Ishikawa (cell line): ENCODE data around the gene ZNF787.

ENCODE experiments used
- CEBPB ChIP-seq: IDR thresholded peaks from 2 replicates; pipeline ENCODE4 v1.6.1; 2012
- CREB1 ChIP-seq: IDR thresholded peaks from 2 replicates; pipeline ENCODE4 v1.6.1; 2012; ENCODE audit warnings: low read depth
- EGR1 ChIP-seq: IDR thresholded peaks from 2 replicates; pipeline ENCODE4 v1.6.1; 2012
- EP300 ChIP-seq: IDR thresholded peaks from 2 replicates; pipeline ENCODE4 v1.6.1; 2012; ENCODE audit warnings: borderline replicate concordance
- FOXM1 ChIP-seq: IDR thresholded peaks from 2 replicates; pipeline ENCODE4 v1.6.1; 2012; ENCODE audit warnings: low read depth, borderline replicate concordance
- NFIC ChIP-seq: IDR thresholded peaks from 2 replicates; pipeline ENCODE4 v1.6.1; 2012
- RAD21 ChIP-seq: IDR thresholded peaks from 2 replicates; pipeline ENCODE4 v1.6.1; 2012; ENCODE audit warnings: low read depth
- TAF1 ChIP-seq: IDR thresholded peaks from 2 replicates; pipeline ENCODE4 v1.6.1; 2012; ENCODE audit warnings: low read depth, mild to moderate bottlenecking
- TCF12 ChIP-seq: IDR thresholded peaks from 2 replicates; pipeline ENCODE4 v1.6.1; 2012; ENCODE audit warnings: low read depth
- TEAD4 ChIP-seq: IDR thresholded peaks from 2 replicates; pipeline ENCODE4 v1.6.1; 2012
- YY1 ChIP-seq: IDR thresholded peaks from 2 replicates; pipeline ENCODE4 v1.6.1; 2012; ENCODE audit warnings: low read depth
- ZBTB7A ChIP-seq: IDR thresholded peaks from 2 replicates; pipeline ENCODE4 v1.6.1; 2012; ENCODE audit warnings: low read depth
- TF ChIP-seq, protein P1 (sequence below): IDR thresholded peaks from 2 replicates; pipeline ENCODE4 v1.6.1; 2012
- TF ChIP-seq, protein P2 (sequence below): IDR thresholded peaks from 2 replicates; pipeline ENCODE4 v1.6.1; 2012
- TF ChIP-seq, protein P3 (sequence below): IDR thresholded peaks from 2 replicates; pipeline ENCODE4 v1.6.1; 2012; ENCODE audit warnings: low read depth, mild to moderate bottlenecking

ZNF787 gene

DNA sequence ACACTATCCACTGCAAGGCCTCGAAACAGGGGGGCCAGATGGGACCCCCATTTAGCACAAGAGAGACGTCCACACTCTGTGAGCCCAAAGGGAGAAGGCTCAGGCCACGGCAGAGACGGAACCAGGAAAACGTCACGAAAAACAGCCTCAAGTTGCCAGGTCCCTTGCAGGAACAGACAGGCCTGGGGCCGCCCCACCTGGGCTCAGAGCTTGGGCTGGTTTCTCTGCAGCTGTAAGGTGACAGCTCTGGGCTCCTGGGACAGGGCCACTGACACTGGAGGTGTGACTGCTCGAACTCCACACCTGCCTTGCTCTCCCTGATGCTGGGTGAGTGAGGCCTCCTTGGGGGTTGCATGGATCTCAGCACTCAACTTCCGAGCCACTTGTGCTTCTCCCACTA is 3.2 kb downstream of the ZNF787 start:
- TF ChIP-seq TEAD4 (no peak), CEBPB (no peak), EGR1 (no peak)
- TF ChIP-seq, protein P1, sequence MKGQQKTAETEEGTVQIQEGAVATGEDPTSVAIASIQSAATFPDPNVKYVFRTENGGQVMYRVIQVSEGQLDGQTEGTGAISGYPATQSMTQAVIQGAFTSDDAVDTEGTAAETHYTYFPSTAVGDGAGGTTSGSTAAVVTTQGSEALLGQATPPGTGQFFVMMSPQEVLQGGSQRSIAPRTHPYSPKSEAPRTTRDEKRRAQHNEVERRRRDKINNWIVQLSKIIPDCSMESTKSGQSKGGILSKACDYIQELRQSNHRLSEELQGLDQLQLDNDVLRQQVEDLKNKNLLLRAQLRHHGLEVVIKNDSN = no peak

DNA sequence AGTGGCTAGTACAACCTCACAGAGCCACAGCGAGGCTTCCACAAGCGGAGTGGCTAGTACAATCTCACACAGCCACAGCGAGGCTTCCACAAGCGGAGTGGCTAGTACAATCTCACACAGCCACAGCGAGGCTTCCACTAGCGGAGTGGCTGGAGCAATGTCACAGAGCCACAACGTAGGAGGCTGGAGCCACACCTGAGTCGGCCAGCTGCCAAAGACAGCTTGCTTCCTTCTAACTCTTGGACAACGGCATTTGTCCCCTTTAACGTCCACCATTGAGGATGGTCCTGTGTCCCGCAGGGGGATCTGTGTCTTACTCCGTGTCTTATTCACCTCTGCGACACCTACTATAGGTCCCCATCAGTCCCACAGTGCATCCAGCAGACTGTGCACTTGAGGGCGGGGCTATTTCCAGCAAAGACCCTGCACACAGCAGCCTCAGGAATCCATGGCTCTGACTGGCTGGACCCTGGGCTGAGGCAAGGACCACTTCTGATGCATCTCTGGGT is 3.7 kb downstream of the ZNF787 start:
- TF ChIP-seq EP300 (no peak), CREB1 (no peak), CEBPB (no peak), NFIC (no peak), EGR1 (no peak), TCF12 (no peak), ZBTB7A (no peak), TEAD4 (no peak)
- TF ChIP-seq, protein P1 = no peak
- TF ChIP-seq, protein P2, sequence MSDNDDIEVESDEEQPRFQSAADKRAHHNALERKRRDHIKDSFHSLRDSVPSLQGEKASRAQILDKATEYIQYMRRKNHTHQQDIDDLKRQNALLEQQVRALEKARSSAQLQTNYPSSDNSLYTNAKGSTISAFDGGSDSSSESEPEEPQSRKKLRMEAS = no peak

DNA sequence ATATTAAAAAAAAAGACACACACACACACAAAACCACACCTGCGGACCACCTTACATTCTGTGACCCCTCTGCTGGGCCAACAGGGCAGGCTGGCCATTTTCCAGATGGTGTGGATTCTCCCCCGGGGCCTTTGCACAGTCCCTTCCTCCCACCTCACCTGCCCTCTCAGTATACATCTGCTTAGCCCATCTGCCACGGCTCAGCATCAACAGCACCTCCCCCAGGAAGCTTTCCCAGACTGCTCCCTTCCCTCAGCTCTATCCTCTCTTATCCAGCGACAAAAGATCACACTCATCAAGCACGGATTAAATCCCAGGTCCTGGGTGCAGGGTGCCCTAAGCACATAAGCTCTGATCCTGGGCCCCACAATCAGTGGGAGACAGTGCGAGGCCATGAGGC is 4.5 kb downstream of the ZNF787 start:
- TF ChIP-seq CEBPB (no peak), CREB1 (no peak), ZBTB7A (no peak), EGR1 (no peak), TEAD4 (no peak), RAD21 (no peak)
- TF ChIP-seq, protein P2 = no peak
- TF ChIP-seq, protein P1 = no peak
- TF ChIP-seq, protein P3, sequence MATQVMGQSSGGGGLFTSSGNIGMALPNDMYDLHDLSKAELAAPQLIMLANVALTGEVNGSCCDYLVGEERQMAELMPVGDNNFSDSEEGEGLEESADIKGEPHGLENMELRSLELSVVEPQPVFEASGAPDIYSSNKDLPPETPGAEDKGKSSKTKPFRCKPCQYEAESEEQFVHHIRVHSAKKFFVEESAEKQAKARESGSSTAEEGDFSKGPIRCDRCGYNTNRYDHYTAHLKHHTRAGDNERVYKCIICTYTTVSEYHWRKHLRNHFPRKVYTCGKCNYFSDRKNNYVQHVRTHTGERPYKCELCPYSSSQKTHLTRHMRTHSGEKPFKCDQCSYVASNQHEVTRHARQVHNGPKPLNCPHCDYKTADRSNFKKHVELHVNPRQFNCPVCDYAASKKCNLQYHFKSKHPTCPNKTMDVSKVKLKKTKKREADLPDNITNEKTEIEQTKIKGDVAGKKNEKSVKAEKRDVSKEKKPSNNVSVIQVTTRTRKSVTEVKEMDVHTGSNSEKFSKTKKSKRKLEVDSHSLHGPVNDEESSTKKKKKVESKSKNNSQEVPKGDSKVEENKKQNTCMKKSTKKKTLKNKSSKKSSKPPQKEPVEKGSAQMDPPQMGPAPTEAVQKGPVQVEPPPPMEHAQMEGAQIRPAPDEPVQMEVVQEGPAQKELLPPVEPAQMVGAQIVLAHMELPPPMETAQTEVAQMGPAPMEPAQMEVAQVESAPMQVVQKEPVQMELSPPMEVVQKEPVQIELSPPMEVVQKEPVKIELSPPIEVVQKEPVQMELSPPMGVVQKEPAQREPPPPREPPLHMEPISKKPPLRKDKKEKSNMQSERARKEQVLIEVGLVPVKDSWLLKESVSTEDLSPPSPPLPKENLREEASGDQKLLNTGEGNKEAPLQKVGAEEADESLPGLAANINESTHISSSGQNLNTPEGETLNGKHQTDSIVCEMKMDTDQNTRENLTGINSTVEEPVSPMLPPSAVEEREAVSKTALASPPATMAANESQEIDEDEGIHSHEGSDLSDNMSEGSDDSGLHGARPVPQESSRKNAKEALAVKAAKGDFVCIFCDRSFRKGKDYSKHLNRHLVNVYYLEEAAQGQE = no peak

DNA sequence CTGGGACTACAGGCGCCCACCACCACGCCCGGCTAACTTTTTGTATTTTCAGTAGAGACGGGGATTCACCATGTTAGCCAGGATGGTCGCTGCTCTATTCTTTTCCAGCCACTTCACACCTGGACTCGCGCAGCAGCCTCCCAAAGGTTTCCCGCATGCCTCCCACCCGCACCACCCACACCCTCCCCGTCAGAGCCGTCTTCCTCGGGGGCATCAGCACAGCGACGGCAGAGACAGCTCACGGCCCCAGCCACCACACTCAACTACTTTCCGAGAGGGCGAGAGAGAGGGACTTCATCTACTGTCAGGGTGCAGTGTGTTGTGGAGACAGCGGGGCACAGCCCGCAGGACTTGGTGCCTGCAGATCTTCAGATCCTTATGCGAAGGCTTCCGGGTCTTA is 5.6 kb downstream of the ZNF787 start:
- no peak for TF ChIP-seq RAD21

DNA sequence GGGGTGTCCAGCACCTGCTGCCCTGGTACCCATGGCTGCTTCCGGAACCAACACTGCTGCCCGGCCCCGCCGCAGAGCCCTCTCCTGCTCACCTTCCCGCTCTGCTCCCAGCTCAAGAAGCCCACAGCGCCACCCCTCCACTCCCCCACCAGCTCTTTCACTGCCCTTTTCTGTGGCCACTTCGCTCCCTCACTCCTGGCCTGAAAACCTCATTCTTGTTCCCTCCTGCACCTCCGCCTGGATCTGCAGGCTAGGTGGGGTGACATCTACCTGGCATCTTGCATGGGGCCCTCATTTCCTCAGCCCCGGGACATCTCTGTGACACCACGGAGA is 6.4 kb downstream of the ZNF787 start:
- no peak for TF ChIP-seq CREB1
- no peak for TF ChIP-seq FOXM1
- TF ChIP-seq, protein P3 = no peak
- TF ChIP-seq ZBTB7A = no peak
- TF ChIP-seq RAD21 = no peak
- TF ChIP-seq, protein P2 = no peak
- no peak for TF ChIP-seq NFIC
- no peak for TF ChIP-seq TCF12
- no peak for TF ChIP-seq EGR1
- no peak for TF ChIP-seq CEBPB
- no peak for TF ChIP-seq TEAD4
- TF ChIP-seq TAF1 = no peak
- TF ChIP-seq EP300 = no peak
- TF ChIP-seq YY1 = no peak
- TF ChIP-seq, protein P1 = no peak
